HUES64 (cell line): Measurements from ENCODE around the gene MVD.

Source experiments
- H3K27ac ChIP-seq: 2 replicates; pipeline ENCODE4 v1.7.0; 2013; ENCODE audit warnings: low read depth, low read length, inconsistent platforms
- H3K27me3 ChIP-seq: 2 replicates; pipeline ENCODE4 v1.6.1; 2013; ENCODE audit warnings: mild to moderate bottlenecking, low read length; ENCODE audit not compliant: insufficient read depth
- H3K36me3 ChIP-seq: 2 replicates; pipeline ENCODE4 v1.6.1; 2013; ENCODE audit warnings: mild to moderate bottlenecking, low read length; ENCODE audit not compliant: insufficient read depth
- H3K4me1 ChIP-seq: 2 replicates; pipeline ENCODE4 v1.6.1; 2013; ENCODE audit warnings: mild to moderate bottlenecking, low read length, moderate library complexity; ENCODE audit not compliant: insufficient read depth
- H3K4me3 ChIP-seq: 2 replicates; pipeline ENCODE4 v1.5.1; 2013; ENCODE audit warnings: mild to moderate bottlenecking, low read length, moderate library complexity
- H3K9ac ChIP-seq: 2 replicates; pipeline ENCODE4 v1.6.1; 2013; ENCODE audit warnings: mild to moderate bottlenecking, low read depth, low read length
- H3K9me3 ChIP-seq: 2 replicates; pipeline ENCODE4 v1.6.1; 2013; ENCODE audit warnings: low read depth, low read length; ENCODE audit not compliant: insufficient read depth
- WGBS: fragments of 150-250, 120-280 bp; methylation state at CpG from one replicate; pipeline ENCODE4 v1.1.7; 2013; ENCODE audit warnings: missing lambda C conversion rate; 5-methylcytosine and 5-hydroxymethylcytosine counted together

Gene MVD

GRCh38 chr16:88624977-88625576 is 37.8 kb downstream of the MVD start:
- H3K36me3 ChIP-seq: peaks cover 74% of the 10 kb centered on the region
- WGBS: 93% methylated on average over 17 of the region's 17 CpGs

GRCh38 chr16:88624481-88624880 is 38.4 kb downstream of the MVD start:
- Histone ChIP-seq H3K4me3 (no peak overlapping the region), H3K36me3 (peaks cover 72% of the 10 kb centered on the region), H3K4me1 (no peaks in the 10 kb centered on the region), H3K27ac (no peak overlapping the region), H3K9me3 (no peaks in the 10 kb centered on the region), H3K9ac (no peak overlapping the region), H3K27me3 (no peaks in the 10 kb centered on the region)
- WGBS: 94% methylated on average over 18 of the region's 18 CpGs

More at GRCh38 chr16:88624977-88625576, 37.8 kb downstream of the MVD start:
- Histone ChIP-seq H3K9me3 (no peaks in the 10 kb centered on the region), H3K4me3 (no peak overlapping the region), H3K27ac (no peak overlapping the region), H3K4me1 (no peaks in the 10 kb centered on the region), H3K27me3 (no peaks in the 10 kb centered on the region), H3K9ac (no peak overlapping the region)

- Histone ChIP-seq H3K9me3 (no peaks in the 10 kb centered on the region), H3K27me3 (no peaks in the 10 kb centered on the region), H3K36me3 (peaks cover 74% of the 10 kb centered on the region), H3K27ac (no peak overlapping the region), H3K9ac (no peak overlapping the region), H3K4me1 (no peaks in the 10 kb centered on the region), H3K4me3 (no peak overlapping the region)
- 96% methylated on average over 13 of the region's 13 CpGs for WGBS
These were observed 39.0 kb downstream of the MVD start for GRCh38 chr16:88623858-88624257.

- H3K36me3 ChIP-seq: peaks cover 69% of the 10 kb centered on the region
- H3K27me3 ChIP-seq: no peaks in the 10 kb centered on the region
- WGBS: 98% methylated on average over 29 of the region's 29 CpGs
- H3K4me3 ChIP-seq: no peak overlapping the region
- H3K4me1 ChIP-seq: no peaks in the 10 kb centered on the region
- no peak overlapping the region for H3K9ac ChIP-seq
- no peaks in the 10 kb centered on the region for H3K9me3 ChIP-seq
- no peak overlapping the region for H3K27ac ChIP-seq
These were observed 40.0 kb downstream of the MVD start for GRCh38 chr16:88622866-88623265.

- Histone ChIP-seq H3K4me3 (no peak overlapping the region), H3K9ac (no peak overlapping the region), H3K9me3 (no peaks in the 10 kb centered on the region), H3K4me1 (0 out of 2 replicates have a peak, but pooled peaks cover under 1% of the 10 kb centered on the region), H3K36me3 (peaks cover 66% of the 10 kb centered on the region), H3K27ac (no peak overlapping the region), H3K27me3 (no peaks in the 10 kb centered on the region)
- WGBS: 95% methylated on average over 19 of the region's 19 CpGs
These were observed 40.8 kb downstream of the MVD start for GRCh38 chr16:88622125-88622524.

GRCh38 chr16:88619859-88620815 is 42.8 kb downstream of the MVD start:
- Histone ChIP-seq H3K4me1 (0 out of 2 replicates have a peak, but pooled peaks cover 3% of the 10 kb centered on the region), H3K36me3 (peaks cover 50% of the 10 kb centered on the region), H3K9ac (no peak overlapping the region), H3K27ac (no peak overlapping the region), H3K9me3 (no peaks in the 10 kb centered on the region), H3K4me3 (no peak overlapping the region), H3K27me3 (no peaks in the 10 kb centered on the region)
- 98% methylated on average over 14 of the region's 14 CpGs for WGBS

GRCh38 chr16:88618956-88619667 is 43.8 kb downstream of the MVD start:
- Histone ChIP-seq H3K4me1 (0 out of 2 replicates have a peak, but pooled peaks cover 3% of the 10 kb centered on the region), H3K27me3 (no peaks in the 10 kb centered on the region), H3K27ac (no peak overlapping the region), H3K4me3 (no peak overlapping the region), H3K9me3 (no peaks in the 10 kb centered on the region), H3K36me3 (peaks cover 43% of the 10 kb centered on the region), H3K9ac (no peak overlapping the region)
- 96% methylated on average over 19 of the region's 19 CpGs for WGBS

GRCh38 chr16:88618182-88618955 is 44.5 kb downstream of the MVD start:
- H3K9ac ChIP-seq: no peak overlapping the region
- 91% methylated on average over 20 of the region's 20 CpGs for WGBS
- 0 out of 2 replicates have a peak, but pooled peaks cover 3% of the 10 kb centered on the region for H3K4me1 ChIP-seq
- no peaks in the 10 kb centered on the region for H3K9me3 ChIP-seq
- H3K36me3 ChIP-seq: peaks cover 39% of the 10 kb centered on the region
- no peak overlapping the region for H3K4me3 ChIP-seq
- H3K27me3 ChIP-seq: no peaks in the 10 kb centered on the region
- H3K27ac ChIP-seq: no peak overlapping the region

GRCh38 chr16:88617268-88618031 is 45.4 kb downstream of the MVD start:
- Histone ChIP-seq H3K9me3 (no peaks in the 10 kb centered on the region), H3K4me1 (0 out of 2 replicates have a peak, but pooled peaks cover 3% of the 10 kb centered on the region), H3K9ac (no peak overlapping the region), H3K27ac (0 out of 2 replicates have a peak overlapping the region, but pooled peaks have one; percentile 10), H3K36me3 (peaks cover 34% of the 10 kb centered on the region), H3K4me3 (no peak overlapping the region), H3K27me3 (no peaks in the 10 kb centered on the region)
- WGBS: 89% methylated on average over 20 of the region's 20 CpGs

- Histone ChIP-seq H3K36me3 (peaks cover 27% of the 10 kb centered on the region), H3K9ac (no peak overlapping the region), H3K27ac (no peak overlapping the region), H3K4me1 (0 out of 2 replicates have a peak, but pooled peaks cover 3% of the 10 kb centered on the region), H3K27me3 (no peaks in the 10 kb centered on the region), H3K9me3 (no peaks in the 10 kb centered on the region), H3K4me3 (no peak overlapping the region)
- 96% methylated on average over 12 of the region's 12 CpGs for WGBS
These were observed 46.2 kb downstream of the MVD start for GRCh38 chr16:88616736-88617135.
